ENCODE data around the gene KIF5C. TPM values are rescaled to one million over a fixed set of nuclear protein-coding genes. Genes with fewer than 3 reads are reported as not detected.

KIF5C gene
- total and polyA plus RNA-seq, 2 experiments from 2014 or later: 45.0 to 49.1 TPM

DNA sequence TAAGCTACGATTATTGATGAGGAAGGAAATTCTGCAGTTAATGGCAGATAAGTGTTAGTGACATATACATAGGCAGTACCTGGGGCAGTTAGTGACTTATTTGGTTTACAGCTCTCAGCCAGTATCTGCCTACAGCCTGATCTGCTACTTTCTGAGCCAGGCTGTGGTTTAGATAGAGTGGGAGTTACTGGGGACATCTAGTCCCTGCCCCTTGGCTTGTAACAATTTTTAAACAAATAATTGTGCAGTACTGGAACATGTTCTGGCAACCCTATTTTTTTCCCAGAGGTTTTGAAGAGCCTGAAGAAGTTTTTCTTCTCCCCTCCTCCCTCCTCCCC is 2.3 kb downstream of the KIF5C start:
- Mint-ChIP-seq H3K9me3 (peaks cover 20% of the 10 kb centered on the region; the same call in 2 of the 3 replicates), H3K36me3 (ENCODE audit: low read depth) (peaks cover 20% of the 10 kb centered on the region), H3K4me1 (peaks cover 9% of the 10 kb centered on the region), H3K27me3 (ENCODE audit: insufficient read depth, low read depth, poor library complexity) (peaks cover 12% of the 10 kb centered on the region), H3K4me3 (peak overlapping the region; percentile 91), H3K27ac (no peak overlapping the region)
- H3K9me2 ChIP-seq (ENCODE audit: insufficient read depth): peaks cover 9% of the 10 kb centered on the region
- H3K4me2 ChIP-seq: peak overlapping the region; percentile 95
- DNase-seq (ENCODE audit: low spot score) (no peak), ATAC-seq (no peak)
- no peaks in the 10 kb centered on the region; the same call in 1 of the 2 replicates for H3K79me2 ChIP-seq (replicated peaks; ENCODE audit: insufficient read depth)
- peaks cover 2% of the 10 kb centered on the region; the same call in 1 of the 2 replicates for H3F3A ChIP-seq (replicated peaks; ENCODE audit: low read depth)
- H3K36me3 ChIP-seq (ENCODE audit: insufficient read depth): 0 out of 2 replicates have a peak, but pooled peaks cover 4% of the 10 kb centered on the region
- peaks cover 18% of the 10 kb centered on the region for H4K20me1 ChIP-seq (replicated peaks; ENCODE audit: insufficient read depth)
- no peak overlapping the region for H3K27ac ChIP-seq (ENCODE audit: low read depth)
- peaks cover 5% of the 10 kb centered on the region; the same call in 1 of the 2 replicates for H3K4me1 ChIP-seq (ENCODE audit: insufficient read depth)
- no peak for TF ChIP-seq ZNF114 (CRISPR knock-in tag; IDR thresholded peaks at IDR 0.05)
- TF ChIP-seq, protein P1, sequence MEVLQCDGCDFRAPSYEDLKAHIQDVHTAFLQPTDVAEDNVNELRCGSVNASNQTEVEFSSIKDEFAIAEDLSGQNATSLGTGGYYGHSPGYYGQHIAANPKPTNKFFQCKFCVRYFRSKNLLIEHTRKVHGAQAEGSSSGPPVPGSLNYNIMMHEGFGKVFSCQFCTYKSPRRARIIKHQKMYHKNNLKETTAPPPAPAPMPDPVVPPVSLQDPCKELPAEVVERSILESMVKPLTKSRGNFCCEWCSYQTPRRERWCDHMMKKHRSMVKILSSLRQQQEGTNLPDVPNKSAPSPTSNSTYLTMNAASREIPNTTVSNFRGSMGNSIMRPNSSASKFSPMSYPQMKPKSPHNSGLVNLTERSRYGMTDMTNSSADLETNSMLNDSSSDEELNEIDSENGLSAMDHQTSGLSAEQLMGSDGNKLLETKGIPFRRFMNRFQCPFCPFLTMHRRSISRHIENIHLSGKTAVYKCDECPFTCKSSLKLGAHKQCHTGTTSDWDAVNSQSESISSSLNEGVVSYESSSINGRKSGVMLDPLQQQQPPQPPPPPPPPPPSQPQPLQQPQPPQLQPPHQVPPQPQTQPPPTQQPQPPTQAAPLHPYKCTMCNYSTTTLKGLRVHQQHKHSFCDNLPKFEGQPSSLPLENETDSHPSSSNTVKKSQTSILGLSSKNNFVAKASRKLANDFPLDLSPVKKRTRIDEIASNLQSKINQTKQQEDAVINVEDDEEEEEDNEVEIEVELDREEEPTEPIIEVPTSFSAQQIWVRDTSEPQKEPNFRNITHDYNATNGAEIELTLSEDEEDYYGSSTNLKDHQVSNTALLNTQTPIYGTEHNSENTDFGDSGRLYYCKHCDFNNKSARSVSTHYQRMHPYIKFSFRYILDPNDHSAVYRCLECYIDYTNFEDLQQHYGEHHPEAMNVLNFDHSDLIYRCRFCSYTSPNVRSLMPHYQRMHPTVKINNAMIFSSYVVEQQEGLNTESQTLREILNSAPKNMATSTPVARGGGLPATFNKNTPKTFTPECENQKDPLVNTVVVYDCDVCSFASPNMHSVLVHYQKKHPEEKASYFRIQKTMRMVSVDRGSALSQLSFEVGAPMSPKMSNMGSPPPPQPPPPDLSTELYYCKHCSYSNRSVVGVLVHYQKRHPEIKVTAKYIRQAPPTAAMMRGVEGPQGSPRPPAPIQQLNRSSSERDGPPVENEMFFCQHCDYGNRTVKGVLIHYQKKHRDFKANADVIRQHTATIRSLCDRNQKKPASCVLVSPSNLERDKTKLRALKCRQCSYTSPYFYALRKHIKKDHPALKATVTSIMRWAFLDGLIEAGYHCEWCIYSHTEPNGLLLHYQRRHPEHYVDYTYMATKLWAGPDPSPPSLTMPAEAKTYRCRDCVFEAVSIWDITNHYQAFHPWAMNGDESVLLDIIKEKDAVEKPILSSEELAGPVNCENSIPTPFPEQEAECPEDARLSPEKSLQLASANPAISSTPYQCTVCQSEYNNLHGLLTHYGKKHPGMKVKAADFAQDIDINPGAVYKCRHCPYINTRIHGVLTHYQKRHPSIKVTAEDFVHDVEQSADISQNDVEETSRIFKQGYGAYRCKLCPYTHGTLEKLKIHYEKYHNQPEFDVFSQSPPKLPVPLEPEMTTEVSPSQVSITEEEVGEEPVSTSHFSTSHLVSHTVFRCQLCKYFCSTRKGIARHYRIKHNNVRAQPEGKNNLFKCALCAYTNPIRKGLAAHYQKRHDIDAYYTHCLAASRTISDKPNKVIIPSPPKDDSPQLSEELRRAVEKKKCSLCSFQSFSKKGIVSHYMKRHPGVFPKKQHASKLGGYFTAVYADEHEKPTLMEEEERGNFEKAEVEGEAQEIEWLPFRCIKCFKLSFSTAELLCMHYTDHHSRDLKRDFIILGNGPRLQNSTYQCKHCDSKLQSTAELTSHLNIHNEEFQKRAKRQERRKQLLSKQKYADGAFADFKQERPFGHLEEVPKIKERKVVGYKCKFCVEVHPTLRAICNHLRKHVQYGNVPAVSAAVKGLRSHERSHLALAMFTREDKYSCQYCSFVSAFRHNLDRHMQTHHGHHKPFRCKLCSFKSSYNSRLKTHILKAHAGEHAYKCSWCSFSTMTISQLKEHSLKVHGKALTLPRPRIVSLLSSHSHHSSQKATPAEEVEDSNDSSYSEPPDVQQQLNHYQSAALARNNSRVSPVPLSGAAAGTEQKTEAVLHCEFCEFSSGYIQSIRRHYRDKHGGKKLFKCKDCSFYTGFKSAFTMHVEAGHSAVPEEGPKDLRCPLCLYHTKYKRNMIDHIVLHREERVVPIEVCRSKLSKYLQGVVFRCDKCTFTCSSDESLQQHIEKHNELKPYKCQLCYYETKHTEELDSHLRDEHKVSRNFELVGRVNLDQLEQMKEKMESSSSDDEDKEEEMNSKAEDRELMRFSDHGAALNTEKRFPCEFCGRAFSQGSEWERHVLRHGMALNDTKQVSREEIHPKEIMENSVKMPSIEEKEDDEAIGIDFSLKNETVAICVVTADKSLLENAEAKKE (CRISPR knock-in tag; IDR thresholded peaks at IDR 0.05): no peak
- TF ChIP-seq, protein P2, sequence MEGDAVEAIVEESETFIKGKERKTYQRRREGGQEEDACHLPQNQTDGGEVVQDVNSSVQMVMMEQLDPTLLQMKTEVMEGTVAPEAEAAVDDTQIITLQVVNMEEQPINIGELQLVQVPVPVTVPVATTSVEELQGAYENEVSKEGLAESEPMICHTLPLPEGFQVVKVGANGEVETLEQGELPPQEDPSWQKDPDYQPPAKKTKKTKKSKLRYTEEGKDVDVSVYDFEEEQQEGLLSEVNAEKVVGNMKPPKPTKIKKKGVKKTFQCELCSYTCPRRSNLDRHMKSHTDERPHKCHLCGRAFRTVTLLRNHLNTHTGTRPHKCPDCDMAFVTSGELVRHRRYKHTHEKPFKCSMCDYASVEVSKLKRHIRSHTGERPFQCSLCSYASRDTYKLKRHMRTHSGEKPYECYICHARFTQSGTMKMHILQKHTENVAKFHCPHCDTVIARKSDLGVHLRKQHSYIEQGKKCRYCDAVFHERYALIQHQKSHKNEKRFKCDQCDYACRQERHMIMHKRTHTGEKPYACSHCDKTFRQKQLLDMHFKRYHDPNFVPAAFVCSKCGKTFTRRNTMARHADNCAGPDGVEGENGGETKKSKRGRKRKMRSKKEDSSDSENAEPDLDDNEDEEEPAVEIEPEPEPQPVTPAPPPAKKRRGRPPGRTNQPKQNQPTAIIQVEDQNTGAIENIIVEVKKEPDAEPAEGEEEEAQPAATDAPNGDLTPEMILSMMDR (conservative IDR thresholded peaks at IDR 0.05; ENCODE audit: low read depth in 2 of 2): no peak
- H3K27me3 ChIP-seq (ENCODE audit: insufficient read depth): peaks cover 6% of the 10 kb centered on the region; the same call in 1 of the 2 replicates
- H3K4me3 ChIP-seq: peak overlapping the region; percentile 92
- no peak overlapping the region for H2AFZ ChIP-seq

DNA sequence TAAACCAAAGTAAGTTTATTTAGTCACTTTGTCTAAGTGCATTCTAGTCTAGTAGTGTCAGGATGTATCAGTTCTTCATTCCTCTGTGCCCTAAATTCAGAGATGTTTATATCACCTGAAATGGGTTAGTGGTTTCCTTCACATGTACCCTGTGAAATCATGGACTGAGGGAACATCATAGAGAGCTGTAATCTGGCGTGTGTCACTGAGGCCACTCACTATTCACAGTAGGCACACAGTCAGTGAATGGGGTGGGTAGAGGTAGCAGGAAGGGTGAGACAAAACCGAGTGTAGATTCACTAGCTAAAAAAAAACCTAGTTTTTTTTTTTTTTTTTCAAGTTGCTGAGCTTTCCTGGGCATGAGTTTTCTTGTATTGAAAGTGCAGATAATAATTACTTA is 5.6 kb downstream of the KIF5C start:
- DNase-seq (ENCODE audit: low spot score): no peak
- H3K9me3 Mint-ChIP-seq: peaks cover 12% of the 10 kb centered on the region; the same call in 2 of the 3 replicates
- no peak for TF ChIP-seq ZNF114 (CRISPR knock-in tag; IDR thresholded peaks at IDR 0.05)
- no peak for TF ChIP-seq EZH2phosphoT487 (IDR thresholded peaks at IDR 0.05; ENCODE audit: unreplicated experiment)

More for the DNA sequence above, 5.6 kb downstream of the KIF5C start:
- Histone ChIP-seq H3K27ac (ENCODE audit: low read depth) (no peak overlapping the region), H3K36me3 (ENCODE audit: insufficient read depth) (0 out of 2 replicates have a peak, but pooled peaks cover 4% of the 10 kb centered on the region), H3K4me2 (no peak overlapping the region), H3K4me1 (ENCODE audit: insufficient read depth) (peaks cover 12% of the 10 kb centered on the region), H3K27me3 (ENCODE audit: insufficient read depth) (no peaks in the 10 kb centered on the region), H3F3A (replicated peaks; ENCODE audit: low read depth) (peaks cover 2% of the 10 kb centered on the region; the same call in 1 of the 2 replicates), H2AFZ (no peak overlapping the region), H3K79me2 (replicated peaks; ENCODE audit: insufficient read depth) (peaks cover 16% of the 10 kb centered on the region), H3K9me2 (ENCODE audit: insufficient read depth) (no peaks in the 10 kb centered on the region), H4K20me1 (replicated peaks; ENCODE audit: insufficient read depth) (peaks cover 25% of the 10 kb centered on the region), H3K4me3 (no peak overlapping the region)
- Mint-ChIP-seq H3K27me3 (ENCODE audit: insufficient read depth, low read depth, poor library complexity) (peaks cover 7% of the 10 kb centered on the region), H3K27ac (no peak overlapping the region), H3K36me3 (ENCODE audit: low read depth) (peaks cover 24% of the 10 kb centered on the region), H3K4me1 (peaks cover 17% of the 10 kb centered on the region), H3K4me3 (no peak overlapping the region)
- no peak for ATAC-seq

All from GM23338 (cell line).